SK-N-SH (cell line): ENCODE results near the gene PEPD.

ENCODE experiments used
- EP300 ChIP-seq, 2 experiments: IDR thresholded peaks; 2 replicates each; pipeline versions ENCODE4 v1.4.0 to v1.6.1; 2012; ENCODE audit warnings: borderline replicate concordance in 1 of 2, low read depth in 1 of 2, low read length in 1 of 2
- GABPA ChIP-seq: IDR thresholded peaks from 2 replicates; pipeline ENCODE4 v1.4.0; 2012; ENCODE audit warnings: low read depth, mild to moderate bottlenecking
- JUND ChIP-seq: IDR thresholded peaks from 2 replicates; pipeline ENCODE4 v1.4.0; 2012
- MXI1 ChIP-seq: IDR thresholded peaks from 2 replicates; pipeline ENCODE4 v1.6.1; 2012; ENCODE audit warnings: mild to moderate bottlenecking, low read depth, low read length, improper control_type of control experiment
- NFIC ChIP-seq: IDR thresholded peaks from 2 replicates; pipeline ENCODE4 v1.4.0; 2012; ENCODE audit warnings: borderline replicate concordance
- NRF1 ChIP-seq: IDR thresholded peaks from 2 replicates; pipeline ENCODE4 v1.6.1; 2012; ENCODE audit warnings: low read depth, mild to moderate bottlenecking, low read length
- PBX3 ChIP-seq: IDR thresholded peaks from 2 replicates; pipeline ENCODE4; 2012
- POLR2AphosphoS5 ChIP-seq: IDR thresholded peaks from 2 replicates; pipeline ENCODE4 v1.6.1; 2012; ENCODE audit warnings: low read depth, low read length
- RCOR1 ChIP-seq: fragments of 150-350 bp; IDR thresholded peaks from 2 replicates; pipeline ENCODE4 v1.6.1; 2017; ENCODE audit warnings: antibody characterized with exemption, low read length
- SIN3A ChIP-seq: IDR thresholded peaks from 2 replicates; pipeline ENCODE4 v1.6.1; 2012; ENCODE audit warnings: low read depth, mild to moderate bottlenecking, low read length, moderate library complexity, borderline replicate concordance
- SMC3 ChIP-seq: IDR thresholded peaks from 2 replicates; pipeline ENCODE4 v1.6.1; 2012; ENCODE audit warnings: low read depth, low read length, improper control_type of control experiment
- ZBTB33 ChIP-seq: IDR thresholded peaks from 2 replicates; pipeline ENCODE4 v1.4.0; 2012; ENCODE audit warnings: low read depth, borderline replicate concordance
- TF ChIP-seq, protein P1 (sequence below): fragments of 200-600 bp; sonication (generic); IDR thresholded peaks from 2 replicates; pipeline ENCODE4 v1.6.1; 2017; ENCODE audit warnings: antibody characterized with exemption, mild to moderate bottlenecking, moderate library complexity
- TF ChIP-seq, protein P2 (sequence below): IDR thresholded peaks from 2 replicates; pipeline ENCODE4 v1.6.1; 2012; ENCODE audit warnings: mild to moderate bottlenecking, low read depth, low read length, moderate library complexity

GRCh38 chr19:33408538-33409434 is 112.8 kb downstream of the PEPD start:
- TF ChIP-seq, protein P1, sequence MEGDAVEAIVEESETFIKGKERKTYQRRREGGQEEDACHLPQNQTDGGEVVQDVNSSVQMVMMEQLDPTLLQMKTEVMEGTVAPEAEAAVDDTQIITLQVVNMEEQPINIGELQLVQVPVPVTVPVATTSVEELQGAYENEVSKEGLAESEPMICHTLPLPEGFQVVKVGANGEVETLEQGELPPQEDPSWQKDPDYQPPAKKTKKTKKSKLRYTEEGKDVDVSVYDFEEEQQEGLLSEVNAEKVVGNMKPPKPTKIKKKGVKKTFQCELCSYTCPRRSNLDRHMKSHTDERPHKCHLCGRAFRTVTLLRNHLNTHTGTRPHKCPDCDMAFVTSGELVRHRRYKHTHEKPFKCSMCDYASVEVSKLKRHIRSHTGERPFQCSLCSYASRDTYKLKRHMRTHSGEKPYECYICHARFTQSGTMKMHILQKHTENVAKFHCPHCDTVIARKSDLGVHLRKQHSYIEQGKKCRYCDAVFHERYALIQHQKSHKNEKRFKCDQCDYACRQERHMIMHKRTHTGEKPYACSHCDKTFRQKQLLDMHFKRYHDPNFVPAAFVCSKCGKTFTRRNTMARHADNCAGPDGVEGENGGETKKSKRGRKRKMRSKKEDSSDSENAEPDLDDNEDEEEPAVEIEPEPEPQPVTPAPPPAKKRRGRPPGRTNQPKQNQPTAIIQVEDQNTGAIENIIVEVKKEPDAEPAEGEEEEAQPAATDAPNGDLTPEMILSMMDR = no peak
- TF ChIP-seq POLR2AphosphoS5 (no peak), GABPA (no peak), RCOR1 (no peak), EP300 (IDR thresholded peaks at IDR 0.05; ENCODE audit: borderline replicate concordance in 1 of 2, low read depth in 1 of 2, low read length in 1 of 2) (no peak), MXI1 (no peak), NRF1 (no peak), SMC3 (no peak), PBX3 (no peak), JUND (no peak), NFIC (no peak), SIN3A (no peak), ZBTB33 (no peak)
- TF ChIP-seq, protein P2, sequence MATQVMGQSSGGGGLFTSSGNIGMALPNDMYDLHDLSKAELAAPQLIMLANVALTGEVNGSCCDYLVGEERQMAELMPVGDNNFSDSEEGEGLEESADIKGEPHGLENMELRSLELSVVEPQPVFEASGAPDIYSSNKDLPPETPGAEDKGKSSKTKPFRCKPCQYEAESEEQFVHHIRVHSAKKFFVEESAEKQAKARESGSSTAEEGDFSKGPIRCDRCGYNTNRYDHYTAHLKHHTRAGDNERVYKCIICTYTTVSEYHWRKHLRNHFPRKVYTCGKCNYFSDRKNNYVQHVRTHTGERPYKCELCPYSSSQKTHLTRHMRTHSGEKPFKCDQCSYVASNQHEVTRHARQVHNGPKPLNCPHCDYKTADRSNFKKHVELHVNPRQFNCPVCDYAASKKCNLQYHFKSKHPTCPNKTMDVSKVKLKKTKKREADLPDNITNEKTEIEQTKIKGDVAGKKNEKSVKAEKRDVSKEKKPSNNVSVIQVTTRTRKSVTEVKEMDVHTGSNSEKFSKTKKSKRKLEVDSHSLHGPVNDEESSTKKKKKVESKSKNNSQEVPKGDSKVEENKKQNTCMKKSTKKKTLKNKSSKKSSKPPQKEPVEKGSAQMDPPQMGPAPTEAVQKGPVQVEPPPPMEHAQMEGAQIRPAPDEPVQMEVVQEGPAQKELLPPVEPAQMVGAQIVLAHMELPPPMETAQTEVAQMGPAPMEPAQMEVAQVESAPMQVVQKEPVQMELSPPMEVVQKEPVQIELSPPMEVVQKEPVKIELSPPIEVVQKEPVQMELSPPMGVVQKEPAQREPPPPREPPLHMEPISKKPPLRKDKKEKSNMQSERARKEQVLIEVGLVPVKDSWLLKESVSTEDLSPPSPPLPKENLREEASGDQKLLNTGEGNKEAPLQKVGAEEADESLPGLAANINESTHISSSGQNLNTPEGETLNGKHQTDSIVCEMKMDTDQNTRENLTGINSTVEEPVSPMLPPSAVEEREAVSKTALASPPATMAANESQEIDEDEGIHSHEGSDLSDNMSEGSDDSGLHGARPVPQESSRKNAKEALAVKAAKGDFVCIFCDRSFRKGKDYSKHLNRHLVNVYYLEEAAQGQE = no peak
